ENCODE results near the gene FIGNL2.

Gene FIGNL2

DNA sequence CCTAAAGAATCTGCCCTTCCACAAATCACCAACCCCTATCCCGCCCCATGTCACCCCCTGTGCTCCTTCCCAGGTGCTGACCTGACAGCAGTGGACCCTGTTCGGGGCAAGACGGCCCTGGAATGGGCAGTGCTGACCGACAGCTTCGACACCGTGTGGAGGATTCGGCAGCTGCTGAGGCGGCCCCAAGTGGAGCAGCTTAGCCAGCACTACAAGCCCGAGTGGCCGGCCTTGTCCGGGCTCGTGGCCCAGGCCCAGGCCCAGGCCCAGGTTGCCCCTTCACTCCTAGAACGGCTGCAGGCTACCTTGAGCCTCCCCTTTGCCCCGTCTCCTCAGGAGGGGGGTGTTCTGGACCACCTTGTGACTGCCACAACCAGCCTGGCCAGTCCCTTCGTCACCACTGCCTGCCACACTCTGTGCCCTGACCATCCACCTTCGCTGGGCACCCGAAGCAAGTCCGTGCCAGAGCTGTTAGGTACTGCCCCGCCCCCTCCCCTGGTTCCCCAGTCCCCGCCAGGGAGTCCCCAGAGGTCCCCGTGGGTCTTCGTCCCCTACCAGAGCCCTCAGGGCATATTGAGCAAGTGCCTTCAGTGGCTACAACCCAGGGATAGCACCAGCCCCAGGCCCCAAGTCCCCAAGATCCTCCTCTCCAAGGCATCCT is 42.1 kb upstream of the FIGNL2 start:
- no peaks in the 10 kb centered on the region for H3K27me3 ChIP-seq (replicated peaks)
- TF ChIP-seq, protein P1, sequence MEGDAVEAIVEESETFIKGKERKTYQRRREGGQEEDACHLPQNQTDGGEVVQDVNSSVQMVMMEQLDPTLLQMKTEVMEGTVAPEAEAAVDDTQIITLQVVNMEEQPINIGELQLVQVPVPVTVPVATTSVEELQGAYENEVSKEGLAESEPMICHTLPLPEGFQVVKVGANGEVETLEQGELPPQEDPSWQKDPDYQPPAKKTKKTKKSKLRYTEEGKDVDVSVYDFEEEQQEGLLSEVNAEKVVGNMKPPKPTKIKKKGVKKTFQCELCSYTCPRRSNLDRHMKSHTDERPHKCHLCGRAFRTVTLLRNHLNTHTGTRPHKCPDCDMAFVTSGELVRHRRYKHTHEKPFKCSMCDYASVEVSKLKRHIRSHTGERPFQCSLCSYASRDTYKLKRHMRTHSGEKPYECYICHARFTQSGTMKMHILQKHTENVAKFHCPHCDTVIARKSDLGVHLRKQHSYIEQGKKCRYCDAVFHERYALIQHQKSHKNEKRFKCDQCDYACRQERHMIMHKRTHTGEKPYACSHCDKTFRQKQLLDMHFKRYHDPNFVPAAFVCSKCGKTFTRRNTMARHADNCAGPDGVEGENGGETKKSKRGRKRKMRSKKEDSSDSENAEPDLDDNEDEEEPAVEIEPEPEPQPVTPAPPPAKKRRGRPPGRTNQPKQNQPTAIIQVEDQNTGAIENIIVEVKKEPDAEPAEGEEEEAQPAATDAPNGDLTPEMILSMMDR (IDR thresholded peaks at IDR 0.05; ENCODE audit: low read depth, low read length, missing control alignments): no peak
- no peaks in the 10 kb centered on the region for H3K36me3 ChIP-seq (replicated peaks)
- DNase-seq: no peak
- no peak overlapping the region for H3K4me3 ChIP-seq (ENCODE audit: low read depth, low read length)
- H3K27ac ChIP-seq: no peak overlapping the region
- in situ Hi-C loops (cut with HindIII; ENCODE audit: low pct_ligation_motif_present, low sequenced_read_pairs): no loop called here

DNA sequence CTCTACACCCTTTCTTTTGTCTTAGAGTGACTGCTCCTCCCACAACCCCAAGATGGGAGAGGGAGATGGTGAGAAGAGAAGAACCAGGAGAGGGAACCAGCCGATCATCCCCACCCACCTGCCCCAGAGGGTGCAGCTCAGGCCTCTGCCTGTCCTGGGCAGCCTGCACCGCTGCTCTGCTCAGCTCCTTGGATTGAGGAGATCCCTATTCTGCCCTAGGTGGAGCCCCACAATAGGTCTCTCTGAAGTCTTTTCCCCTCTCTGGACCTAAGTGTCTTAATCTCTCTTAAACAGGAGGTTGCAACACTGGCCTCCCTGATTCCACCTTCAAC is 41.6 kb upstream of the FIGNL2 start:
- H3K36me3 ChIP-seq (replicated peaks): no peaks in the 10 kb centered on the region
- TF ChIP-seq, protein P1 (IDR thresholded peaks at IDR 0.05; ENCODE audit: low read depth, low read length, missing control alignments): no peak
- no peaks in the 10 kb centered on the region for H3K27me3 ChIP-seq (replicated peaks)
- in situ Hi-C loops (cut with HindIII; ENCODE audit: low pct_ligation_motif_present, low sequenced_read_pairs): no loop called here
- DNase-seq: no peak
- H3K4me3 ChIP-seq (ENCODE audit: low read depth, low read length): no peak overlapping the region
- no peak overlapping the region for H3K27ac ChIP-seq

DNA sequence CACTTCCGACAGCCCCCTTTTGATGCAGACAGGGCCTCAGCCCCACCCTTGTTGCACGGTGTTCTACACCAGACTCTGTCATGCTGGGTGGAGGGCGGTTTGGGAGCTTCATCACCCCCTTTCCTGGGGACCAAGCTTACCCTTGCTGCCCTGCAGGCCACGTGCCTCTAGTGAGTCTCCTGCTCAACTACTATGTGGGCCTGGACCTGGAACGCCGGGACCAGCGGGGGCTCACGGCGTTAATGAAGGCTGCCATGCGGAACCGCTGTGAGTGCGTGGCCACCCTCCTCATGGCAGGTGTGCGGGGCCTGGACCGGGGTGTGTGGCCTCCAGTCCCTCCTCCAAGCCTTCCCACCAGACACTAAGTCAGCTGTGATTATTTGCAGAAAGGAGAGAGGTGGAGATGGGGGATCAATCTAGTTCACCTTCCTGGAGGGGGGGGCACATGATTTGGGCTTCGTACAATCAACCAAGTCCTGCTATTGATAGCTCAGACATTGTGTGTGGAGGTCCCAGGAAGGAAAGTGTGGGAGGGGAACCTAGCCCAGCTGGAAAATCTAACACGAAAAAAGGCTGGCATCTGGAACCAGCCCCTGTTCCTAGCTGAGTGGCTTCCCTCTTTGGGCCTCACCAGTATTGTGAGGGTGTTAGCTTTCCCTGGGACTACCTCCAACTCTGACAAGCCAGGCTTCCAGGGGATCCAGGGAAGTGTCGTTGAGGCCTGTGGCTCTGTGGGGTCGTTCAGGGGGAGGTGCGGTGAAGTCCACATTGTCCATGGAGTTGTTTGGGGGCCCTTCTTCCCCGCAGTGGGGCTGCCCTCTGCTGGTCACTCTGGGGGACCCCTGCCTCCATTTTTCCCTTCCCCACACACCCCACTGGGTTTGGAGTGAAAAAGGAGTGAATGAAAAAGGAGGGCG is 41.0 kb upstream of the FIGNL2 start:
- Histone ChIP-seq H3K4me3 (ENCODE audit: low read depth, low read length) (no peak overlapping the region), H3K27me3 (replicated peaks) (no peaks in the 10 kb centered on the region), H3K27ac (no peak overlapping the region), H3K36me3 (replicated peaks) (no peaks in the 10 kb centered on the region)
- DNase-seq: no peak
- in situ Hi-C loops (cut with HindIII; ENCODE audit: low pct_ligation_motif_present, low sequenced_read_pairs): no loop called here
- TF ChIP-seq, protein P1 (IDR thresholded peaks at IDR 0.05; ENCODE audit: low read depth, low read length, missing control alignments): peak; percentile 49

DNA sequence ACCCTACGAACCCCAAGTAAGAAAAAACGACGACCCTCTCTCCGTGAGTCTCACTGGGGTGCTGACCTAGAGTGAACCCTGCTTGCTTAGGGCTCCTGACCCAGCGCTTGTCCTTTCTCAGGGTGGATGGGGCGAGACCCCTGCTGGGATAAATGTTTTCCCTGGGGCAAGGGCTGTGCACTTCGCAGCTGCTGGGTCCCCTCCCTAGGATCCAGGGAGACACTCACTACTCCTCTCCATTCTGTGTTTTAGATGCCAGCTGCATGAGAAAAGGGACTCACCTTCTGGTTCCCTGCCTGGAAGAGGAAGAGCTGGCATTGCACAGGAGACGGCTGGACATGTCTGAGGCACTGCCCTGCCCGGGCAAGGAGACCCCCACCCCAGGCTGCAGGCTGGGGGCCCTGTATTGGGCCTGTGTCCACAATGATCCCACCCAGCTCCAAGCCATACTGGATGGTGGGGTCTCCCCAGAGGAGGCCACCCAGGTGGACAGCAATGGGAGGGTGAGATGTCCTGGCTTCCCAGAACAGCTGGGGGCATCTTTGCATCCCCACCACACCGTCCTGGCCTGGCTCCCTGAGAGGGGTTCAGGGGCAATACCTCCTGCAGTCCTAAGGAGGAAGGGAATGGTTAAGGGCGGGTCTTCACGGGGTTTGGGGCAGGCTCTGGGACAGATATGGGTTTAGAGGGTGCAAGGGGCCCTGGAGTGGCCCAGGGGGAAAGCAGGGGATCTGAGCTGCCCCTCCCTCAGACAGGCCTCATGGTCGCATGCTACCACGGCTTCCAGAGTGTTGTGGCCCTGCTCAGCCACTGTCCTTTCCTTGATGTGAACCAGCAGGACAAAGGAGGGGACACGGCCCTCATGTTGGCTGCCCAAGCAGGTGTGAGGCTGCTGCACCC is 40.0 kb upstream of the FIGNL2 start:
- Histone ChIP-seq H3K36me3 (replicated peaks) (no peaks in the 10 kb centered on the region), H3K4me3 (ENCODE audit: low read depth, low read length) (no peak overlapping the region), H3K27me3 (replicated peaks) (no peaks in the 10 kb centered on the region), H3K27ac (no peak overlapping the region)
- TF ChIP-seq, protein P1 (IDR thresholded peaks at IDR 0.05; ENCODE audit: low read depth, low read length, missing control alignments): no peak
- in situ Hi-C loops (cut with HindIII; ENCODE audit: low pct_ligation_motif_present, low sequenced_read_pairs): no loop called here
- DNase-seq: no peak

DNA sequence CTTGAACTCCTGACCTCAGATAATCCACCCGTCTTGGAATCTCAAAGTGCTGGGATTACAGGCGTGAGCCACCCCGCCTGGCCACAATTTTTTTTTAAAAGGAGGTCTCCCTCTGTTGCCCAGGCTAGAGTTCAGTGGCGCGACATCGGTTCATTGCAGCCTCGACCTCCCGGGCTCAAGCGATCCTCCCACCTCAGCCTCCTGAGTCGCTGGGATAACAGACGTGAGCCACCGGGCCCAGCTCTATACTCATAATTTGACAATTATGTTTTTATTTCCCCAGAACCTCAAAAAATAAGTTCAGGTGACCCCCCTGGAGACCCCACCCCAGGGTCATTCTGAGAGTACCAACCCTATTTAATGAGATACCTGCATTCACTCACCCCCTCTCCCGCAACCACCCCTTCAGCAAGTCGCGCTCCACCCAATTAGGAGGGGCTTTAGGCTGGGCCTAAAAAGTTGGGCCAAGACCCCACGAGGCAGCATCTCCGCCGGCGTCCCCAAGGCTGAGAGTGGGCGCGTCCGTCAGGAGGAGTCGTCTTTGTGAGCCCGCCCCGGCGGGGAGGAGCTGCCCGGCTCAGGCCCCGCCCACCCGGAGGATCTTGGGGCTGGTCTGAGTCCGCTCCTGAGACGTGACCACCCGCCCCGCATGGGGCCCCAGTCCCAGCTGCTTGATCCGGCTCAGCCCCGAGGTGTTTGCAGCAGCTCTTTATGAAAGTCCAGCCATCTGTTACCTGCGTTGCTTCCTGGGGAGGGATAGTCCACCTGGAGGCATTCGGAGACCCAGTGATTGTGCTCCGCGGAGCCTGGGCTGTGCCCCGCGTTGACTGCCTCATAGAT is 39.2 kb upstream of the FIGNL2 start, which contains the start of gene ANKRD33:
ANKRD33 (plus strand) TSS at position 628 of the 840 bp plus-strand sequence; CDS start at position 712, 84 bp downstream.
- H3K27ac ChIP-seq: no peak within 1 kb of the TSS
- DNase-seq: no peak
- no peak within 1 kb of the TSS for H3K4me3 ChIP-seq (ENCODE audit: low read depth, low read length)
- TF ChIP-seq, protein P1 (IDR thresholded peaks at IDR 0.05; ENCODE audit: low read depth, low read length, missing control alignments): no peak
- in situ Hi-C loops (cut with HindIII; ENCODE audit: low pct_ligation_motif_present, low sequenced_read_pairs): no loop called here
- no peaks in the 10 kb centered on the region for H3K27me3 ChIP-seq (replicated peaks)
- no peaks in the 10 kb centered on the region for H3K36me3 ChIP-seq (replicated peaks)

All from brain microvascular endothelial cell (primary cell).